ENCODE results near the gene MICAL2. TPM values are rescaled to one million over a fixed set of nuclear protein-coding genes. Genes with fewer than 3 reads are reported as not detected.

MICAL2 gene
- total and polyA plus RNA-seq, 2 of the 8 experiments (the other 6 are each of a cell fraction or from before 2014, with no cell fraction given): 1.3 to 4.1 TPM

- TF ChIP-seq E2F6 (IDR thresholded peaks at IDR 0.05) (no peak), KDM4A (IDR thresholded peaks at IDR 0.05; ENCODE audit: low read depth, low read length, severe bottlenecking) (no peak), CREB1 (IDR thresholded peaks at IDR 0.05) (no peak), SP4 (IDR thresholded peaks at IDR 0.05; ENCODE audit: low read length) (no peak), SIX5 (IDR thresholded peaks at IDR 0.05; ENCODE audit: low read depth, low read length) (no peak), RBBP5 (IDR thresholded peaks at IDR 0.05; ENCODE audit: borderline replicate concordance, low read depth, low read length) (no peak), SP2 (IDR thresholded peaks at IDR 0.05; ENCODE audit: low read length) (no peak), CEBPB (IDR thresholded peaks at IDR 0.05; ENCODE audit: low read depth, low read length) (no peak), RNF2 (IDR thresholded peaks at IDR 0.05; ENCODE audit: borderline replicate concordance, low read depth, low read length, missing control alignments, poor library complexity, severe bottlenecking) (no peak)
Observed at GRCh38 chr11:12071574-12071973, 38.8 kb upstream of the MICAL2 start (continued).

Data from H1 (cell line).